ENCODE measurements around the gene IMPA2.
A peak's percentile ranks its signal among the peaks of the same experiment; 100 is the strongest.

IMPA2 gene

DNA sequence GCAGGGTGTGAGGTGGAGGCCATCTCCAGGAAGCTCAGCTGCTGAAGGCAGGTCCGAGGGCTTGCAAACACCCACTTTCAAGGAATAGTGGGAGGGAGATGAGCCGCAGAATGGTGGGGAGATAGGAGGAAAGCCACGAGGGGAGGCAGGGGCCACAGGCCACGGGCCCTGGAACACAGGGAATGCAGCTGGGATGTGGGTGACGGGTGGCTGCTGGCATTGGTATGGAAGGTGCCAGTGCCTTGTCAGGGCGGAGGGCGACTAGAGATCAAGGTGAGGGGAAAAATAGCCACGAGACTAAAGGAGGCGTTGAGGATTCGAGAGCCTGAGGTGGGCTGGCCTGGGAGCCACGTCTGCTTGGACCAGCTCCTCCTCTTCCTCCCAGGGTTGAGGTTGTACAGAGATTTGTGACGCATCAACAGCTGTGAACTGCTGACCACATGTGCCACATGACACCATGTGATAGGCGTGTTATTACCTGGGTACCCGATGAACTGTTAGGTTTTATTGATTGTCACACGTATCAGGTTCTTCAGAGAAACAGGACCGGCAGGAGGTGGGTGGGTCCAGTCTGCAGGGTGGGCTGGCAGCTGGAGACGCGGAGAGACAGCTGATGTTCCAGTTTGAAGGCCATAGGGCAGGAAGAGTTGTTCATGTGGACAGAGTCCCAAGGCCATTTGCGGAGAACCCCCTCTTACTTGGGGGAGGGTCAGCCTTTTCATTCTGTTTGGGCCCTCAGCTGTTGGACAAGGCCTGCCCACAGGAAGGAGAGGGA lies 9.9 kb downstream of the IMPA2 start:
- no peak for DNase-seq

DNA sequence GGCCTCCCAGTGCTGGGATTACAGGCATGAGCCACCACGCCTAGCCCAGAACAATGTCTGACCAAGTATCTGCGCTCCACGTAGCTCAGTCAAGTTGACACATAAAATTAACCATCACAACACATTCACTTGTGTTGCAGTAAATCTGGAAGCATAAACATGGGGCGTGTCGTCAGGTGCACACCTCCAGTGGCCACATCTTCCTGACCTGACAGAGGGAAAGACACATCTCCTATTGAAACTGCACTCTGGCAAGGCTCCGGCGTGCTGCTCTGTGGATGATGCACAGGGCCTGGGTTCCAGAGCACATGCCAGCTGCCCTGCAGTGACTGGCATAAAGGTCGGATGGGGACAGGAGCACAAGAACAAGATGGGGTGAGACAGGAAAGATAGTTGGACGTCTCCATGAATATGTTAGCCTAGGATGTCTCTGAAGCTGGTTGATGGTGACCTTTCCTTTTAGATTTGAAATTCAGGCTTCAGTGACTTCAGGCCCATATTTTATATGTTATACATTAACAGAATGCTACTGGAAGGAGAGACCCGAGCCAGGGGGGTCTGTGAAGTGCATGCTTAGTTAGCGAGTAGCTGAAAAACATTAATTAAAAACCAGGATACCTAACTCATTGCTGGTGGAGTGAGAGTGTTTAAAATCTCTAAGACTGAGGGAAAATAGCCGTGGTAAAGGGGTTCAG lies 10.9 kb downstream of the IMPA2 start:
- DNase-seq, result no peak

GRCh38 chr18:11993264-11993916 lies 12.1 kb downstream of the IMPA2 start:
- no peak for DNase-seq

DNA sequence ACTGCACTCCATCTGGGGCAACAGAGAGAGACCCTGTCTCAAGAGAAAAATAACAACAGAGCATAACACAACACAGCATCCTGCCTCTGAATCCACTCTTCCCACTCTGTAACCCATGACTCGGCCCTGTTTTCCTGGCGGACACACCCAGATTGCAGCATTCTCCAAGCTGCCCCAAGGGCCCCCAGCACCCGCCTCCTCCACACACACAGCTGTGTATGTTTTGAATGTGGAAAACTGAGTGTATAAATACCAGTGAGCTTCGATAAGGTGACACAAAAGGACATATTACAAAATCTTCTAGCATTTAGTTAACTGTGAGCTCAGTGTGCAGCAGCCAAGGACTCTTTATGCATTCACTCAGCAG lies 13.0 kb downstream of the IMPA2 start:
- no peak for DNase-seq

DNA sequence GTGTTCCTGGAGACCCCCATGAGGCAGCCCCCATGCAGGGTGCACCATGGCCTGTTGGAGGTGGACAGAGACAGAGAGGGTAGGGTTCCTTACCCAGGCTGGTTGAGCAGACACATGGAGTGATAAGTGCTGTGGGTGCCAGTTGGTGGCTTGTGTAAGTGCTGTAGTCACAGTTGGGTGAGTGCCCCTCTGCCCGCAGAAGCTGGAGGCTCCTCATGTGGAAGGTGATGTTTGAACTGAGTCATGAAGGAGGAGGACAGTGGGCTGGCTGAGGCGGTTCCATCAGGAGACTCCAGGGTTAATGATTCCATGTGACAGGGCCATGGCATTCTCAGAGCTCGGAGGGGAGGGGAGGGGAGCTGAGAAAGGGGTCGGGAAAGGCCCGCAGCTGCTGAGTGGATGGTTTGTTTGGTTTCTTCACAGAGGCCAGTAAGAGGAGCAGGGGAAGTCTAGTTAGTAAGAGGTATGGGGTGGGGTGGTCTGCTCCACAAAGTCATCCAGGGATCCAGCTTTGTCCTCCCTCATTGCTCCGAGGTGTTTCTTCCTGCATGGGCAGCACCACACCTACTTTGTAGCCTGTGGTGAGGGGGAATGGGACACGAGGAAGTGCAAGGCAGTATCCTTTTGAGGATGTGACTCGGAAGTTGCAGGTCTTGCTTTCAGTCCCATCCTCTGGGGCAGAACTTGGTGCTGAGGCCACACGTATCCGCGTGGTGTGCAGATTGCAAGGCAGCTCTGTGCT lies 13.6 kb downstream of the IMPA2 start:
- DNase-seq, result no peak

DNA sequence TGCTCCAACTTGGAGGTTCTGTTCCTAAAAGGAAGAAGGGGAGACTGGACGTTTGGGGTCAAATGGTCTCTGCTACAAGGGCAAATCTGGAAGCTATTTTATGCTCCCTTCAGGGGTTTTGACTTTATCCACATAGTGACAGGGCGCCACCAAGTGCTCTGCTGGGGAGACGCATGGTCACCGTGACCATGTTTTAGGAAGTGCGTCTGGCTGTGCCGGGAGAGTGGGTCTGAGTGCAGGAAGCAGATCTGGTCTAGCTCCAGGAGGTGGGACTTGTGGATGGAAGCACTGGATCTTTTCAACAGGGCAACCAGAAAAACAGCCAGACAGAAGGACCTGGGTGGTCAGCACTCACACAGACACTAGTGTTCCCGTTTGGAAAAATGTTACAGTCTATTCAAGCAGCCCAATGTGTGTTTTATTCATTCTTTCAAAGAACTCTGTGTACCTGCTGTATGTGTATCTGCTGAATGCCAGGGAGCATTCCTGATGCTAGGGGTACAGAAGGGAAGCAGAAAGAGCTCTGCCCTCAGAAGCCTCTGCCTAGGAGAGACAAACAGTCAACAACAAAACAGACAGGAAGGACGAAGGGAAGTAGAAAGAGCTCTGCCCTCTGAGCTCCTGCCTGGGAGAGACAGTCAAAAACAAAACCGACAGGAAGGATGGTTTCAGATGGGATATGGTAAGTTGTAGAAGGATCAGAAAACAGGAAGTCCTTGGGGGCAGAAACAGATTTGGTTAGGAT lies 14.3 kb downstream of the IMPA2 start:
- peak; percentile 58 for DNase-seq

DNA sequence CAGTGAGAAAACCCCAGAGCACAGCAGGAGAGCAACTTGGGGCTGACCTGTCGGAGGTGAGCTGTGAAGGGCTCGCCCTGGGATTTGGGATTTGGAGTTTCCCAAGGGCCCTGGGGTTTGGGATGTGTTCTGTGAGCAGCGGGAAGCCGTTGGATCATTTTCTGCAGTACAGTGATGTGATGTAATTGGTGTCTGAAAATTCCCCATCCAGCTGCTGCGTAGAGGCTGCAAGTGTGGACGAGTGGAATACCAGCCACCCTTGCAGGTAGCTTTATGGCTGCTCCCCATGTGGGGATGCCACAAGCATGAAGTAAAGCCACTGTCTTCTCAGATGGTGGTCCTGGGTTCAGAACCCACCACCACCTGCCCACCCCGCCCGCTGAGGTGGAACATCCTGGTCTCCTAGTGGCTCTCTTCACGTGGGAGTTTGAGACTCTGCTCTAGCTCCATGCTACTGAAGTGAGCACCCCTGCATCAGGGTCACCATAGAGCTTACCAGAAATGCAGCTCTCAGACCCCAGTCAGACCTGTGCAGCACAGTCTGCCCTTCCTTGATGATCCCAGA lies 15.0 kb downstream of the IMPA2 start:
- no peak for DNase-seq

DNA sequence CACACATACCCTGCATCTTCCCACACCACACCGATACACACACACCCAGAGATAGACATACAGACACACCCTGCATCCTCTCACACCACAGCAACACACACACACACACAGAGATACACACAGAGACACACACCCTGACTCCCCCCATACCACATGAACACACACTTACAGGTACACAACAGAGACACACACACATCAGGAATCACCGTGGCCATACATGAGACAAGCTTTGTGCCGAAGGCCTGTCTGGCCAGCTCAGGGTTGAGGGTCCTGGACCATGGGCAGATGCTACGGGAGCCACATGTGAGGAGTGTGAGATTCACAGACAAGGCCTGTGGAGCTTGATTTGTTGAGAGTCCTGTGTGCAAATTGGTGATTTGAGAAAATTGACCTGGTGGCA lies 15.6 kb downstream of the IMPA2 start:
- no peak for DNase-seq

- DNase-seq, result no peak
Measured at GRCh38 chr18:11997466-11997865, 16.2 kb downstream of the IMPA2 start.

- DNase-seq, result no peak
Measured at GRCh38 chr18:11998193-11998592, 16.9 kb downstream of the IMPA2 start.

GRCh38 chr18:11999429-11999828 lies 18.1 kb downstream of the IMPA2 start:
- DNase-seq, result no peak

- DNase-seq, result no peak
Measured at GRCh38 chr18:12000072-12000659, 18.9 kb downstream of the IMPA2 start.

DNA sequence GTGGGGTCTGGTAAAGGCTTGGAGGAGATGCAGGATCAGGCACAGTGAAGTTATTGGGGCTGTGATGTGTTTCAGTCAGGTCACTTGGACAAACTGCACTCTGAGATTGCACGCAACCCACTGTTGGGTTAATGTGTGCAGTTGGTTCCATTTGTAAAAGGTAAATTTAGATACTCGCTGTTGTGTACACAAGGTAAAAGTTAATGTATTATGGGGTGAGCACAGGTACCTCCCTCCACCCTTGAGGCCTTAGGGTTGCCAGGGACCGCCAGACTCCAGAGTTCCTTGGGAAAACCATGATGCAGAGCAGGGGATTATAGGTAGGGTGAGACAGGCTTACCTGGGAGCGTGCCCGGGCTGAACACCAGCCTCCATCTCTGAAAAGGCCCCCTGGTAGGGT lies 20.1 kb downstream of the IMPA2 start:
- DNase-seq, result no peak

DNA sequence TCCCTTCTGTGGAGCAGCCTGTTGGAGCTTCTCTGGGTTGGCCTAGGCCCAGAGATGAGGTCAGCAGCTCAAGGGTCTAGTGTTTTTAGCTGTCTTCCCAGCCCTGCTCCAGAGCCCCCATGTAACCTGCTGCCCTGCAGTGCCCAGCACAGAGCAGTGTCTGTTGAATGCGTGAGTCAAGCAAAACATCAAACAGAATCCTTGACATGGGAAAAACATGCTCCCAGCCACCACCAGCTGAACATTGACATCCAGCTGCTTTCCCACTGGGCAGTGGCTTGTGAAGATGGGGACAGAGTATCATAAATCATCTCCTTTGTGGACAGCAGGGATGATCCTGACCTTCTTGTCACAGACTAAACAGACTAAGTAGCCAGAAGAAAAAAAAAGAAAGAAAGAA lies 22.6 kb downstream of the IMPA2 start:
- no peak for DNase-seq

DNA sequence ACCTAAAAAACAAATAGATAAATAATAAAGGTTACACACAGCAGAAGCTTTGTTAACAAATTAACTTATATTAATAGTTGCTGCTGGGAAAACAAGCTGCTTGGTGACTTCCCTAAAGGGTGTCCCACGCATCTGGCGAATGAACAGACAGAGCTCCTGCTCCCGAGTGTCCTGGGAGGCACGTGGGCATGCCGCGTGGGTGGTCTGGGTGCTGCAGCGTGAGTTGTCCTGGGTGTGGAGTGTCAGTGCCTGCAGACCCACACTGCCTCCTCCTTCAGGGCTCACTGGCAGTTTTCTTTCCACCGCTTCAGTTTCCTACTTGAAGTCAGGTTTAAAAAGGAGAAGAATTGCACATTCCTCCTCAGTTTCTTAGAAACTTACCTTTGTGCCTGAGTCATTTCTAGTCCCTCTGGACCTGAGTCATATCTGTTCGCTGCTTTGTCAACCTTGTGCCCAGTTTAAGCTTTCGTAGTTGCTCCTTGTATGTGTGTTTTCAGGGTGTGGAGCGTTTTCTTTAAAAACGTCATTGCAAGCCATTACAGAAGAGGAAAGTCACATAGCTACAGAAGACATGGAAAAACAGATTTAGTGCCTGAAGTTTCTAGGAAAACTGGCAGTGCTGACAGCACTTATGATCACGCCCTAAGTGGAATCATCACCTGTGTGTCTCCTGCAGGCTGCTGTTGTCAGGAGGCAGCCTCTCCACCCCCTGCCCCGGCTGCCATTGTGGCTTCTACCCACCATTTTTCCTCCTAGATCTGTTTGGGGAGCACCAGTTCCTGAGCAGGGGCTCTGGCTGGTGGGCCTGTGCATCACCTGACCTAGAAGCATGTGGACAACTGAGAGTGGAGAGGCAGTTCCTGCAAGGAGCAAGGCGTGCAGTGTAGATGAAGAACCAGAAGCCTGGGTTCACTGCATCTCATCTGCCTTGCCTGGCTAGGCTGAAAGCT lies 24.5 kb downstream of the IMPA2 start:
- DNase-seq, result no peak

GRCh38 chr18:12006488-12006840 lies 25.2 kb downstream of the IMPA2 start:
- DNase-seq, result no peak

DNA sequence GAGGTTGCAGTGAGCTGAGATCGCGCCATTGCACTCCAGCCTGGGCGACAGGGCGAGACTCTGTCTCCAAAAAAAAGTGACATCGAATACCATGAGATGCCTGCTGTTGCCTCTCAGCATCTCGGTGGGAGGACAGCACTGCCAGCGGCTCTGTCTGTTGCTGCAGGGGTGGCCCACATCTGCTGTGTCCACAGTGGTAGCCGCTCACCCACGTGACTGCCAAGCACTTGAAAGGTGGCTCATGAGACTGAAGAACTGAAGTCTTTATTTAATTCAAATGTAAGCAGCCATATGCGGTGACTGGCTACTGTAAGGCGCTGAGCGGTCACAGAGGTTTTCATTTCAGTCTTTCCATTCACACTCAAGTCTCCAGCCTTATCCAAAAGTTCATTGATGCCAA lies 25.8 kb downstream of the IMPA2 start:
- no peak for DNase-seq

DNA sequence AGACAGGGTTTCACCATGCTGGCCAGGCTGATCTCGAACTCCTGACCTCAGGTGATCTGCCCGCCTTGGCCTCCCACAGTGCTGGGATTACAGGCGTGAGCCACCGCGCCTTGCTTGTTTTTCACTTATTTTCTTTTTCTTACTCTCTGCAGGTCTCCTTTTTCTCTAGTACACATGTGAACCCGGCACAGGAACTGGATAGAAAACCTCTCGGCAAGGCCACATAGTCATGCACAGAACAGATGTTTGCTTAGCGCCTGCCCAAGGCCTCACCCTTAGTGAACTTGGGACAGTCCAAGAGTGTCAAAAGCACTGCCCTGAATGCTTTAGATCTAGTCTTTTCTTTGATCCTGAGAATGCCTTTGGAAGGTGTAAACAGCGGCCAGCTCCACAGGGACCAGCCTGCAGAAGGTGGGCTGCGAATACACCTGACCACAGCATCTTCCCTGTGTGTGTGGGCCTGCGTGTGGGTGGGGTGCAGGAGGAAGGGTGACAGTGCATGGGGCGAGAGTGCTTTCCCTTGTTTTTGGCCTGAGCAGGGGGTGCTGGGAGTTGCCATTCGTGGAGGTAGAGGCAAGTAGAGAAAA lies 27.0 kb downstream of the IMPA2 start:
- DNase-seq, result no peak

DNA sequence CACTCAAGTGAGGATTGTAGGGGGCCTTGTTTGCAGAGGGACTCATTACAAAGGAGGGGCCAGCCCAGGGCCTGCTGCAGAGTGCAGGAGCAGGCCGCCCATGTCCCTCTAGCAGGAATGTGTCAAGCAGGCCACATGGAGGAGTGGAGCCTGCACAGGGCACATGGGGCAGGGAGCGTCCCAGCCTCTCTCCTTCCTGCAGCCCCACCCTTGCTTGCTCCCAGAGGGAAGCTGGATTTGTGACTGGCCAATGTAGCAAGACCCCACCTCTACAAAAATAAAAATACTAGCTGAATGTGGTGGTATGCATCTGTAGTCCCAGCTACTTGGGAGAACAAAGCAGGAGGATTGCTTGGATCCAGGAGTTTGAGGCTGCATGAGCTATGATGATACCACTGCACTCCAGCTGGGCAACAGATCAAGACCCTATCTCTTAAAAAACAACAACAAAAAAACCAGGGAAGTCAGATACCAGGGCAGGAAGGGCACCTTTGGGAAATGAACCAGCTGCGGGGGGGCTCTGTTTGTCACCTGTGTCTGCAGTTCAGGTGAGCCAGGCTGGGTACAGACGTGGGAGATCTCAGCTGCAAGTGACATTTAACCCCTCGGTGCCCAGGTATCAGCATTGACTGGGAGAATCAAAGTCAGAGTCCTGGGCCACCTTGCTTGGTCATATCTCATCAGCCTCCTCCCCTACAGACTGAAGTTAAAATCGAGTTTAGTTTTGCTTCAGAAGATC lies 27.7 kb downstream of the IMPA2 start:
- no peak for DNase-seq

Measured in CD4-positive, alpha-beta T cell treated with Interleukin-21 for 1 hour (primary cell).